GM21717 (cell line): ENCODE measurements around the gene FAM174B.
"Not testable (repeated sequence)": the region's sequence is repeated elsewhere in the genome, so short reads cannot be mapped to it uniquely, and the experiment has no call there.

Experiments
- ATAC-seq: cut with Tn5 transposase; IDR thresholded peaks from one replicate; pipeline ENCODE4 v1.9.1; 2021; ENCODE audit warnings: mild to moderate bottlenecking, moderate library complexity; ENCODE audit not compliant: unreplicated experiment

FAM174B gene

DNA sequence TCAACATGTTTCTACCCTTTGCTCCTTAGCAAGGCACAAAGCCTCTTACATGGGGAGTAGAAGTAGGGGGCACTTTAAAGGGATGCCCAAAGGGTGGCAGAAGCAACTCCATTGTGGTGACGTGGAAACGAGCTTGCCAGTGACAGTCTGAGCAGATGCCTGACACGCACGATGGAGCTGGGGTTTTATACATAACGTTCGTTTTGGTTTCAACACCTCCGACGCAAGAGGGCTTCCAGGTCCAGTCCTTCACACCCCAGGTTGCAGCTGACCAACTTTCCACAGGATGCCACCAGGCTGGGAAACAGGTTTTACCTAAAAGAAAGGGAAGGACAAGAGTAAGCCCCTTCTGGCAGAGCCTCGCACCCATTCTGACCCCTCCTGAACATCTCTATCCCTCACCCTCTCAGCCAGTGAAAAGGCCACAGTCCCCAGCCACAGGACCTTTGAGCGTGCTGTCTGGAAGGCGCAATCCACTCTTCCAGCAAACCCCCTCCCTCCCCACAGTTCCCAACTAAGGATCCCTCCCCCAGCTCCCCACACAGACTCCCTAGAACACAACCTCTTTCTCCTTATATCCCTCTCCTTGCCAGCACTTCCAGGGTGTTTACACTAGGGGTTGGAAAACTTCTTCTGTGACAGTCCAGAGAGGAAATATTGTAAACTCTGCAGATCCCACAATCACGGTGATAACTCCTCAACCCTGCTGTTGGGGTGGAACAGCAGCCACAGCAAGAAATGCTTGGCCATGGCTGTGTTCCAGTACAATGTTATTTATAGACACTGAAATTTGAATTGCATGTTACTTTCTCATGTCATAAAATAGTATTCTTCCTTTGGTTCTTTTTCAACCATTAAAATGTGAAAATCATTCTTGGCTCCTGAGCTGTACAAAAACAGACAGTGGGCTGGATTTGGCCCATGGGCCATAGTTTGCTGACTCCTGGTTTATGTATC, 36.2 kb downstream of the FAM174B start:
- no peak for ATAC-seq

- ATAC-seq: no peak
These were observed 37.7 kb downstream of the FAM174B start for GRCh38 chr15:92617549-92618520.

- no peak for ATAC-seq
These were observed 38.7 kb downstream of the FAM174B start for GRCh38 chr15:92616621-92617548.

DNA sequence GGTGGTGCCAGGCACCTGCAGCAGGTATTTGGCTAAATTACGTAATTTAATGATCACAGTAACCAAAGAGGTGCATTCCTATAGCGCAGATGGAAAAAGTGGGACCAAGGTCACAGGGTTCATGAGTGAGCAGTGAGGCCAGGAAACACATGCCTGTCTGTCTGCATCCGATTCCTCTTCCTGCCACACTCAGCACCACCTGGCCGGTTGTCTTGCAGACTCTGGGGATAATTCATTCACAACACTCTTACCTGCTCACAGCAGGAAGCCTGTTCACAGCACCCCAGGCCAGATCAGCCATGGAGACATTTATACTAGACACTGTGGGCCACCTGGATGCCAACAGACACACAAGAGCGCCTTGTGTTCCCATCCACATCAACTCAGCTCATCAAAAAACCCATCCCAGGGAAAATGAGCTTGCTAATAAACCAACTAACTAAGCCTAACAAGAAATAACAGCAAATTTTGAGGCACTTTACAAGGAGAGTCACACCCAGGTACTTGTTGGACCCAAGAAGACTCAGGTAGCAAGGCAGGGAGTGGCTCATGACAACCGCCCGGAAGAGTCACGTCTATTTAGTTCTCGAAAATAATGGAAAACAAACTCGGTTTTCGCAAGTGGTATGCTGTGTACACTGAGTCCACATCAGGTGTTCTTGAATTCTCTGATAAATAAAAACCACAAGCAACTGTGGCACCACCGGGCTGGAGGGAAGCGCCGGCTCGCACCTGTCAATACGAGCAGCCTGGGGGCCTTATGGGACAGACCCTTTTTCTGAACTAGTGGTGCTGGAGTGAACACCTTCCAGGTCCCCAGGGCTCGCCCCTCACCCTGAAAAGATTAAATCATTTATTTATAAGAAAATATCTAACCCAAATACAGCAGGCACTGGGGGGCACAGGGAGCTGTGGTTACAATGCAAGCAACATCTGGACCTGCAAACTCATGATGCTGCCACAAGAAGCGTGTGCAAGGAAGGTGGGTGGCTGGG, 40.5 kb downstream of the FAM174B start:
- no peak for ATAC-seq

- no peak for ATAC-seq
These were observed 41.3 kb downstream of the FAM174B start for GRCh38 chr15:92614301-92614700.

GRCh38 chr15:92613841-92614240, 41.7 kb downstream of the FAM174B start:
- no peak for ATAC-seq

GRCh38 chr15:92612891-92613290, 42.7 kb downstream of the FAM174B start:
- ATAC-seq: no peak

DNA sequence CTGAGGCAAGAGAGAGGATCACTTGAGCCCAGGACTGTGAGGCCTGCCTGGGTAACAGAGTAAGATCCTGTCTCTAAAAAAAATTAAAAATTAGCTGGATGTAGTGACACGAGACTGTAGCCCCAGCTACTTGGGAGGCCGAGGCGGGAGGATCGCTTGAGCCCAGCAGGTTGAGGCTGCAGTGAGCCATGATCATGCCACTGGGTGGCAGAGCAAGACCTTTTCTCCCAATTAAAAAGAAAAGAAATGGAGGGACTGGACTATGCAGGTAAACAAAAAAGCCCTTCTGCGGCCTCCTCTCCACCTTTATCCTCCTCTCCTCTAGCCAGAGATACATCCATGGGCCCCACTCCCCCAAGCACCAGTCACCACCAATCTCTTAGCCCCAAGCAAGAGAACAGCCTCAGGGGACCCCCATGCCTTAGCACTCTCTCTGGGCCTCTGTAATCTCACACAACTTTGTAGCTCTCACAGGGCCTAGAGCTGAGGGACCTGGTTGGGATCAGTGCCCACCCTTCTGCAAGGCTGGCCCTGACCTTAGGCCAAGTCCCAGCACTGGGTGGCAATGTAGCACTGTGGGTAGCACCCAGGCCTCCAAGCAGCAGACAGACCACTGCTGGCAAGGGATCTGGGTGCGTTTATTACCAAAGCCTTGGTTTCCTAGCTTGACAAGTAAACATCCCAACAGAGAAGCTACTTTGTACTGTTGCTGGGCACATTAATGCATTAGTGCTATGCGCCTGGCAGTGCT, 43.4 kb downstream of the FAM174B start:
- ATAC-seq: no peak

- ATAC-seq: no peak
These were observed 44.4 kb downstream of the FAM174B start for GRCh38 chr15:92611150-92611549.

DNA sequence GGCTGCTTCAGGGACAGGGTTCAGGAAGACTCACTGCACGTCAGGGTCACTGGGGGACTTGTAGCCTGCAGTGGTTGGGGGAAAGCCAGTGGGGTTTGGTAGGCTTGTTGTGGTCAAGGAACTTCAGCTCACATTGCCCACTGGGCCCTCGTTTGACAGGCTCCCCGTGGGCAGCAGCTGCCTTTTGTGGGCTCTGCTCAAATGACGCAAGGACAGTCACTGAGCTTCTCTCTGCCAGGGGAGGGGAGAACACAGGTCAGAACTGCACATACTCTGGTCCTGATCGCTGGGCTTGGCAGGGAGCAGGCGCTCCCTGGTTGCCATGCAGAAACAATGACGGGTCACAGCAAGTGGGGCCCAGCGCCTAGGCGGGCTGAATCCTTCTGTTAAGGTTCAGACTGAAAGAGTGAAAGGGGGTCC, 45.5 kb downstream of the FAM174B start:
- ATAC-seq: no peak

- no peak for ATAC-seq
These were observed 46.5 kb downstream of the FAM174B start for GRCh38 chr15:92608866-92609700.

GRCh38 chr15:92606836-92607150, 48.8 kb downstream of the FAM174B start:
- not testable (repeated sequence) for ATAC-seq

DNA sequence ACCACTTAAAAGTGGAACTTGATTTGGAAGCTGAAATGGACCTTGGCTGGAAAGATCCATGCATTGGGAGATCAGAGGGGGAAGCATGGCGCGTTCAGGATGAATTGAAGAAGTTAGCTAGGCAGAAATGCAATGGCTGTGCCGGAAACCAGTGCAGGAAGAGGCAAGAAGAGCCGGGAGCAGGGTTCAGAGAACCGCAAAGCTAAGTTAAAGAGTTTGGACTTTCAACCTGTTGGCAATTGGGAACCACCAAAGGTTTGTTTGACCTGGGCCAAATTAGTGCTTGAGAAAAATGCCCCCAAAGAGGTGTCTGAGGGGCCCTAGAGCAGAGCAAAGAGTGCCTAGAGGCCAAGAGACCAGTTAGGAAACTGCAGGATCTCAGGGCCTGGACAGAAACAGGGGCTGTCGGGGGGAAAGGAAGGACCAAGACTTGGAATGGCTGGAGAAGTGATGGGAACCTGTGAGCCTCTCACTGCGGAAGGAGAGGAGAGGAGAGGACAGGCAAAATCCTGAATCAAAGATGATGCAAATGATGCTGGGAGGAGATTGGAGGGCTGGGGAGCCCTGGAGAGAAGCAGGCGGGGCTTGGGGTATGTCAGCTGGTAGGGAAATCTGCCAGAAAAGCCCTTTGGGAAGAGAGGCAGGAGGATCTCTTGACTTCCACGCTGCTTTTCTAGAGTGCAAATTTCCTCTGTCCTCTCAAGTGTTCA, 49.3 kb downstream of the FAM174B start:
- ATAC-seq: no peak

DNA sequence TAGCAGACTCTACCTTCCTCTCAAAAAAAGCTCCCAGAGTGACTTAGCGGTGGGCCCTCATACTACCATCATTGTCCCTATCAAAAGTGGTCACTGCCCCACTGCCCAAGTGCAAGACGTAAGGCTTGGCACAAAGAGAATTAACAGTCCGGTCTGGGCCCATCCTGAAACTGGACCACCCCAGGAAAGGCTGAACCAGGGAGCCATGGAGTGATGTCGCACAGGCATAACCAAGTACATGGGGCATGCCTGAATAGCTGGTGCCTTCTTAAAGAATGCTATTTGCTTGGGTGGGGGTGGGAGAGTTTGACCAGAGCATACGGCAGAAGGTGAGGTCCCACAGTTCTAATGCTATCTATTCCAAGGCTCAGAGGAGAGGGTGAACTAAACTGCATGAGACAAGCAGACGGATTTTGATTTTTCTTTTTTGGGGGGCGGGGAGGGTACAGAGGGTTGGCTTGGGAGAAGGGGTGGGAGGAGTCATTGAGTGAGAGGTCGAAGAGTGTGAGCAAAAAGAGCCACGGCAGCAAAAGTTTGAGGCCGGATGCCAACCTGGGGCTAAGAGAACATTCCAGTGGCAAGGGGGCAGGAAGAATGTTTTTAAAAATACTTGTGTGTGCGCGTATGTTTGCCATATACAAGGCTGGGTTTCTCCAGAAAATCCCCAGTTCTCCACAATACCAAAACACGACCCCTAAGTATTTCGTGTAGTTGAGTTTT, 50.2 kb downstream of the FAM174B start:
- ATAC-seq: no peak

DNA sequence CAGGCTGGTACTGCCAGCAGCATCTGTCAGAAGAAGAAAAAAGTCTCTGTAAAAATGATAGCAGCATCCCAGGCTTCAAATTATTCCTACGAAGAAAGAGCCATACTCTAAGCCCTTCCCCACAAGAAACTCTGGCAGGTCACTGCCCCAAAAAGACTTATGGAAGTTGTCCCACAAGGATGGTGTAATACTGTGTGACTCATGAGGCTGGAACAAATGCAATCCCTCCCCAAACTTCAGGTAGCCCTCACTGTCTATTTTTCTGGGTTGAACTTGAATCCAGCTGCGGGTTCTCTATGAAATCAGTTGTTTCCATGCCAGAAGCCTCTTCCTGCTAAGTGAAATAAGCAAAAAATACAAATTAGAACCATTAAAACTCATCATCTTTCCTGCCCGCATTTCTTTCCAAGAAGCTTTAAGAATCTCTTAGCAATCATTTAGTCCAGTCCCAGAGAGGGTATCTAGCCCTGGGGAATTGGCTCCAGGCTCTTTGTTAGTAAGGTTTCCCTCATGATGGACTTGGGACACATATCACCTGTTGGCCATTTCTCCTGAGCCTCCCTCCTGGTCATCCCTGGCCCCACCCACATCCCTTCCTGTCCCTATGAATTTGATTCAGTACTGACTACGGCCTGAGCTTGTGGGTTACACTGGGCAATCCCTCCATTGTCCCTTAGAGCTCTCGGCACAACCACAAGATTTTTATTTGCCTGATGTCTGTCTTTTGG, 51.7 kb downstream of the FAM174B start:
- ATAC-seq: no peak

- no peak for ATAC-seq
These were observed 52.3 kb downstream of the FAM174B start for GRCh38 chr15:92603278-92603677.
